Fibroblast of mammary gland (primary cell): ENCODE measurements around the gene HSPG2.

Experiments used
- DNase-seq: peaks from one replicate; pipeline ENCODE4 v3.0.0-alpha.2; 2010; ENCODE audit warnings: low read depth
- H3K4me3 ChIP-seq: 2 replicates; pipeline ENCODE4 v1.5.1; 2011; ENCODE audit warnings: low read depth, mild to moderate bottlenecking, low read length, moderate library complexity; ENCODE audit not compliant: control insufficient read depth
- TF ChIP-seq, protein P1 (sequence below): conservative IDR thresholded peaks from 2 replicates; pipeline ENCODE4 v1.5.1; 2011; ENCODE audit warnings: low read depth, low read length, inconsistent platforms; ENCODE audit not compliant: control insufficient read depth, insufficient read depth

The HSPG2 gene

DNA sequence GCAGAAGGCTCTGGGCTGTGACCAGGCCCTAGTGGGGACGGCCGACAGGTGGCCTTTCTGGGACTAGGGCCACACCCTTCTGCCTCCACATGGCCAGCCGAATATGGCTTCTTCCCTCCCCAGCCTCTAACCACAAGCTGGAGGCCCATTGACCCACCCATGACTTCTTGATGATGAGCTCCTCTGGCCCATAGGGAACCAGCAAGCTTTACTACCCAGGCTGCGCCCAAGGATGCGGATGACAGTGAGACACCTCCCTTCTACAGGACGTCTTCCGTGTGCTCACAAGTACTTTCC is 84.0 kb downstream of the HSPG2 start:
- no peak overlapping the region for H3K4me3 ChIP-seq
- DNase-seq: no peak
- TF ChIP-seq, protein P1, sequence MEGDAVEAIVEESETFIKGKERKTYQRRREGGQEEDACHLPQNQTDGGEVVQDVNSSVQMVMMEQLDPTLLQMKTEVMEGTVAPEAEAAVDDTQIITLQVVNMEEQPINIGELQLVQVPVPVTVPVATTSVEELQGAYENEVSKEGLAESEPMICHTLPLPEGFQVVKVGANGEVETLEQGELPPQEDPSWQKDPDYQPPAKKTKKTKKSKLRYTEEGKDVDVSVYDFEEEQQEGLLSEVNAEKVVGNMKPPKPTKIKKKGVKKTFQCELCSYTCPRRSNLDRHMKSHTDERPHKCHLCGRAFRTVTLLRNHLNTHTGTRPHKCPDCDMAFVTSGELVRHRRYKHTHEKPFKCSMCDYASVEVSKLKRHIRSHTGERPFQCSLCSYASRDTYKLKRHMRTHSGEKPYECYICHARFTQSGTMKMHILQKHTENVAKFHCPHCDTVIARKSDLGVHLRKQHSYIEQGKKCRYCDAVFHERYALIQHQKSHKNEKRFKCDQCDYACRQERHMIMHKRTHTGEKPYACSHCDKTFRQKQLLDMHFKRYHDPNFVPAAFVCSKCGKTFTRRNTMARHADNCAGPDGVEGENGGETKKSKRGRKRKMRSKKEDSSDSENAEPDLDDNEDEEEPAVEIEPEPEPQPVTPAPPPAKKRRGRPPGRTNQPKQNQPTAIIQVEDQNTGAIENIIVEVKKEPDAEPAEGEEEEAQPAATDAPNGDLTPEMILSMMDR: no peak

DNA sequence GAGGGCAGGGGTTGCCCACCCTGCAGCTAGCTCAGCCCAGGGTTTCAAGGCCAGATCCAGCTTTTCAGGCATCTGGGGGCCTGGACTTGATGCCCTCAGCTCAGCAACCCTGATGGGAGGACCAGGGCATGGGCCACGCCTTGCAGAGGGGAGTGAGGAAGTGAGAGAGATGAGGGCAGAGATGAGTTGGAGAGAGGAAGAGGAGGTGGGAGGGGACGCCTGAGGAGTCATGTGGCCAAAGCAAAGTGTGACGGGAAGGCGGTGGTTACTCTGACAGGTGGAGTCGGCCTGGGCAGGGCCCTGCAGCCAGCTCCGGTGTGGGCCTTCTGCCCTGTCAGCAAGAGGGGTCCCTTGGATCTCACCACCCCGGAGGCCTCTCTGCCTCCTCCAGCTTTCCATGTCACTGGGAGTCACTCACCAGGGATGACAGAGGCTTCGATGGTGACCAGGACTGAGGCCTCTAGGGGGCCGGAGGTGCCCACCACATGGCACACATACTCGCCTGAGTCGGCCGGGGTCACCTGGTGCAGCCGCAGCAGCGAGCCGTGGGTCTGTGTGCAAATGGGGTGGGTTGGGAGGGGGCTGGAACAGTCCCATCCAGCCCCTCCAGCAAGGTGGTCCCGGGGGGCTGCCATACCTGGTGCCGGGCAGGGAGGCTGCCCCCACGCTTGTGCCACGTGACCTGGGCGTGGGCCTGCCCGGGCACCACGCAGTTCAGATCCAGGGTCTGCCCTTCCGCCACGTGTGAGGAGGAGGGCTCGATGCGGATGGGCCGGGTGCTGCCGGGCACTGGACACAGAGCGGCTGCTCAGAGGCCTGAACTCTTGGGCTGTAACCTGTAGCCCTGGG is 84.6 kb downstream of the HSPG2 start:
- DNase-seq: no peak
- TF ChIP-seq, protein P1: no peak
- H3K4me3 ChIP-seq: no peak overlapping the region

DNA sequence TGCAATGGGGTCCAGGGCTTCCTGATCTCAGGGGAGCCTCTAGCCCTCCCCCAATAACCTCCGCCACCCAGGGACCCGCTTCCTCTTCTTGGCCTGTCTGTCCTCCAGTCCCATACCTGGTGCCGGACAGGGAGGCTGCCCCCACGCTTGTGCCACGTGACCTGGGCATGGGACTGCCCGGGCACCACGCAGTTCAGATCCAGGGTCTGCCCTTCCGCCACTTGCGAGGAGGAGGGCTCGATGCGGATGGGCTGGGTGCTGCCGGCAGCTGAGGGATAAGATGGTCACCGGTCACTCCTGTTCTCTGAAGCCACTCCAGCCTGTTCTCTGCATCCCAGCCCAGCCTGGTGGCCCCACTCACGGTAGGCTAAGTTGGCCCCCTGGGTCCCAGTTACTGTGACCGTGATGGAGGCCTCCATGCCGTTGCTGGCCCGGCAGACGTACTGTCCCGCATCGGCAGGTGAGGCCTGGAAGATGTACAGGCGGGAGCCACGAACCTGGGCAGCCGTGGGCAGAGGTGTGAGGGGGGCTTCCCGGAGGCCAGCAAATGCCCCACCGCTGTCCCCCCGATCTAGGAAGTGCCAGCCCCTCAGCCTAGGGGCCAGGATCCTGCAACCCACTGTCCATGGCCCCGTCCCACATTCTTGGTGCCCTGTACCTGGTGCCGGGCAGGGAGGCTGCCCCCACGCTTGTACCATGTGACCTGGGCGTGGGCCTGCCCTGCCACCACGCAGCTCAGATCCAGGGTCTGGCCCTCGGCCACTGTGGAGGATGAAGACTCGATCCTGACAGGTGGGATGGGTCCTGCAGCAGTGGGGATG is 85.5 kb downstream of the HSPG2 start:
- no peak for DNase-seq
- H3K4me3 ChIP-seq: no peak overlapping the region
- TF ChIP-seq, protein P1: no peak

DNA sequence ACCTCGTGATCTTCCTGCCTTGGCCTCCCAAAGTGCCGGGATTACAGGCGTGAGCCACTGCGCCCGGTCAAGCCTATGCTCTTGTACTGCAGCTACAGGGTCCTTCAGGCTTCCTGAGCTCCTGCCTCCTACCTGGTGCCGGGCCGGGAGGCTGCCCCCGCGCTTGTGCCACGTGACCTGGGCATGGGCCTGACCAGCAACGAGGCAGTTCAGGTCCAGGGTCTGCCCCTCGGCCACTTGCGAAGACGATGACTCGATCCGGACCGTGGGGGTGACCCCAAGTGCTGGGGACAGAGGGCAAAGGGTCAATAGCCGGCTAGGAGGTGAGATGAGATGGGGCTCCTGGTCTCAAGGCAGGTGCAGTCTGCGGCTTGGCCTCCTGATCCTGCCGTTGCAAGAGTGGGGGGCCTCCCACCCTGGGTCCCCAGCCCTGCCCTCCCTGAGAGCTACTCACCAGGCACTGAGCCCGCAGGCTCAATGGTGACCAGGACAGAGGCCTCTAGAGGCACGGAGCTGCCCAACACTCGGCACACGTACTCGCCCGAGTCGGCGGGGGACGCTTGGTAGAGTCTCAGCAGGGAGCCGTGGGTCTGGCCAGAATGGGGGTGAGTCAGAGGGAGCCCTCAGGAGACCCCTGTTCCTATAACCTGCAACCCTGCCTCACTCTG is 87.1 kb downstream of the HSPG2 start:
- H3K4me3 ChIP-seq: no peak overlapping the region
- no peak for DNase-seq
- TF ChIP-seq, protein P1: no peak

DNA sequence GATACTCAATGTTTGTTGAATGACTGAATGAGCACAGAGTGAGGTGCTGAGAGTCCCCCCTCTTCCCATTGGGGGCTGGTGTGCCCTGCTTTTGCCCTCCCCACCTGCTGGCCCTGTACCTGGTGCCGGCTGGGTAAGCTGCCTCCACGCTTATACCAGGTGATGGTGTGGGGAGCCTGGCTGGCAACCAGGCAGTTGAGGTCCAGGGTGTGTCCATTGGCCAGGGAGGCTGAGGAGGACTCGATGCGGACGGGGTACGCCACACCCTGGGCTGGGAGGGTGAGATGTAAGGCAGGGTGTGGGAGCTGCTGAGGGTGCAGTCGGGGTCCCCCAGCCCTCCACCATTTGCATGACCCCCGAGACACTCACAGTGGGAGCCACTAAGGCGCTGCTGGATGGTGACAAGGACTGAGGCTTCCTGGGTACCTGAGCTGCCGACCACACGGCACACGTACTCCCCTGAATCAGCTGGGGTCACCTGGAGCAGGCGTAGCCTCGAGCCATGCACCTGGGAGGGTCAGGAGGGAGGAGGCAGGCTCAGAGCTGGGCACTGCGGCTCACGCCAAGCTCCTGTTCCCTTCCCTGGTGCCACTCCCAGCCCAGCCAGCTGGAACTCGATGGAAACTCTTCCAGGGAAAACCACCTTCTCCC is 88.5 kb downstream of the HSPG2 start:
- TF ChIP-seq, protein P1: no peak
- DNase-seq: no peak
- H3K4me3 ChIP-seq: no peak overlapping the region

DNA sequence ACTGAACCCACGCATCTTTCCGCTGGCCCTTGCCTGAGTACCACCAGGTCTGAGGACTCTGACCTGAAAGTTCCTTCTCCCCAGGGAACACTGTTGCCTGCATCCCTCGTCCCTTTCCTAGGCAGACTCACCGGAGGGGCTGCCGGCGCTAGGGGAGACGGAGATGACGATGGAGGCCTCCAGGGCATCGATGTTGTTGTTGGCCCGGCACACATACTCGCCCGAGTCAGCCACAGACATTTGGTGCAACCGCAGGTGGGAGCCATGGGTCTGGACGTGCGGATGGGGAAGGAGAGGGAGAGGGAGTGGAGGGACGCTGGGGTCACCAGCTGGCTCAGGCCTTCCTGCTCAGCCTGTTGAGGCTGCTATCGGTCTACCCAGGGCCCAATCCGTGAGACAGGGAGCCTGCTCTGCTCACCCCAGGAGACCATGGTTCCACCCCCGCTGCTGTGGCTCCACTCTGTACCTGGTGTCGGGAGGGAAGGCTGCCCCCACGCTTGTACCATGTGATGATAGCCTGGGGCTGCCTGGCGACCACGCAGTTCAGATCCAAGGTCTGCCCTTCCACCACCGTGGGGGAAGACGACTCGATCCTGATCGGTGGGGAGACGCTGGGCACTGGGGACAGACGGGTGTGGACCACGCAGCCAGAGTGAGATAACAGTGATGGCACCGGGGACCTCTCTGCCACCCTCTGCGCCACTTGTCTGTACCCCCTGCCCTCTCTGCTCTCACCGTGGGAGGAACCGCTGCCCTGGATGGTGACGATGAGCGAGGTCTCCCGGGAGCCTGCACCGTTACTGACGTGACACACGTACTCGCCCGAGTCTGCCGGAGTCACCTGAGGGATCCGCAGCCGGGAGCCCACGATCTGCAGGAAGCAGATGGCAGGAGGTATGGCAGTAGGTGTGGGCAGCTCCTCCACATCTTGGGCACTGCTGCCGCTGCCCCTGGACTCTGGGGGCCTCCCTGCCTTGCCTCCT is 89.6 kb downstream of the HSPG2 start:
- TF ChIP-seq, protein P1: no peak
- DNase-seq: no peak
- no peak overlapping the region for H3K4me3 ChIP-seq
